ENCODE data around the gene HUNK.

Gene HUNK

GRCh38 chr21:31844206-31844605 lies 28.6 kb upstream of the HUNK start:
- DNase-seq (ENCODE audit: low read depth), result no peak
- H3K4me3 ChIP-seq (ENCODE audit: low read depth, low read length), result no peak overlapping the region
- TF ChIP-seq CTCF (conservative IDR thresholded peaks at IDR 0.05; ENCODE audit: low read depth, low read length), result no peak

DNA sequence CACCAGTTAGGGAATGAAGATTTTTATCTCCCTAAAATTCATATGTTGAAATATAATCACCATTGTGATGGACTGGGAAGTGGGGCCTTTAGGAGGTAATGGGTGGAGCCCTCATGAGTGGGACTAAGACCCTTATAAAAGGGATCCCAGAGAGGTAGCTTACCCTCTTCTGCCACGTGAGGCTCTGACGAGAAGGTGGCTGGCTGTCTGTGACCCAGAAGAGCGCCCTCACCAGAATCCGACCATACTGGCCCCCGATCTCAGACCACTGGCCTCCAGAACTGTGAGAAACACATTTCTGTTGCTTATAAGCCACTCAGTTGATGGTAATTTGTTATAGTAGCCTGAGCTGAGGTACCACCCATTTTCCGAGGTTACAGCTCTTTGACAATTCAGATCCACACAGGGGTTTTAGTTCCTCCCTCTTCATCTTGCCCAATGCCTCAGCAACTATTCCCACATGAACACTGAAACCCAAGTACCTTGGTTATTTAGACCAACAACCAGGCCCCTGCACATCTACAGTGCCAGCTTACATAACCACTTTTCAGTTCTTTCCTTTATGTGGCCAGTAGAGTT lies 27.6 kb upstream of the HUNK start:
- no peak for TF ChIP-seq CTCF (conservative IDR thresholded peaks at IDR 0.05; ENCODE audit: low read depth, low read length)
- no peak for DNase-seq (ENCODE audit: low read depth)
- no peak overlapping the region for H3K4me3 ChIP-seq (ENCODE audit: low read depth, low read length)

DNA sequence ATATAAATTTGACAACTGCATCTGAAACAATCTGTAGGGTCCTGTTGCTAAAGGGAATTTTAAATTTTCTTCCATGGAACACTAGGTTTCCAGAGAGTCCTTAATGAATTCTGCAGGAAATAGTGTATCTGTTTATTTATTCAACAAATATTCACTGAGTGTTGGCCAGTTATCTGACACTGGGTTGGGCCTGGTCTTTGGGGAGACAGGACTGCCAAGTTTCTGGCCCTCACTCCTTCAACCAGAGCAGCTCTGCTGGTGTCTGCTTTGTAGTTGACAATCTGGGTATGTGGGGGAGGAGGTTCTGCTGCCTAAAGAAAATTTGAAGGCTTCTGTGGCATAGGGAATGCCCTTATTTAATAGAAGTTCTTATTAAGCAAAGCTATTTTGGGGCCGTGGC lies 26.1 kb upstream of the HUNK start:
- no peak for TF ChIP-seq CTCF (conservative IDR thresholded peaks at IDR 0.05; ENCODE audit: low read depth, low read length)
- no peak overlapping the region for H3K4me3 ChIP-seq (ENCODE audit: low read depth, low read length)
- no peak for DNase-seq (ENCODE audit: low read depth)

- DNase-seq (ENCODE audit: low read depth), result no peak
- H3K4me3 ChIP-seq (ENCODE audit: low read depth, low read length), result no peak overlapping the region
- no peak for TF ChIP-seq CTCF (conservative IDR thresholded peaks at IDR 0.05; ENCODE audit: low read depth, low read length)
Measured at GRCh38 chr21:31847761-31848160, 25.1 kb upstream of the HUNK start.

GRCh38 chr21:31848326-31848985 lies 24.4 kb upstream of the HUNK start:
- TF ChIP-seq CTCF (conservative IDR thresholded peaks at IDR 0.05; ENCODE audit: low read depth, low read length), result no peak
- H3K4me3 ChIP-seq (ENCODE audit: low read depth, low read length), result no peak overlapping the region
- no peak for DNase-seq (ENCODE audit: low read depth)

DNA sequence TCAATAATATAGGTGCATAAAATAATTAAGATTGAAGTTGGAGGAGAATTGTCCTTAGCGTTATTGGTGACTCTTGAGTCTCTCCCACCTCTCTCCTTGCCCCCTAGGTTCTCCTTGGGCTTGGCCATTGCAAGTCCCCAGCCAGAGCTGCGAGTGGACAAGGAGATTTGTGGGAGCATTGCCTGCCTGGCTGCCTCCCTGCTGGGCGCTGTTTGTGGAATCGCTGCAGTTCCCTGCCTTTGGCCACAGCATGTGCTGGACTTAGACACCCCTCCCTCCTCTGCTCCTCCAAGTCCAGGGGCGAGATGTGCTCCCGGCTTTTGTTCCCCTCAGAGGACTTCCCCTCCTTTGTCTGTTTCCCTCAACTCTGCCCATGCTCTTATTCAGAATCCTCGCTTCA lies 21.9 kb upstream of the HUNK start:
- DNase-seq (ENCODE audit: low read depth), result no peak
- TF ChIP-seq CTCF (conservative IDR thresholded peaks at IDR 0.05; ENCODE audit: low read depth, low read length), result no peak
- no peak overlapping the region for H3K4me3 ChIP-seq (ENCODE audit: low read depth, low read length)

DNA sequence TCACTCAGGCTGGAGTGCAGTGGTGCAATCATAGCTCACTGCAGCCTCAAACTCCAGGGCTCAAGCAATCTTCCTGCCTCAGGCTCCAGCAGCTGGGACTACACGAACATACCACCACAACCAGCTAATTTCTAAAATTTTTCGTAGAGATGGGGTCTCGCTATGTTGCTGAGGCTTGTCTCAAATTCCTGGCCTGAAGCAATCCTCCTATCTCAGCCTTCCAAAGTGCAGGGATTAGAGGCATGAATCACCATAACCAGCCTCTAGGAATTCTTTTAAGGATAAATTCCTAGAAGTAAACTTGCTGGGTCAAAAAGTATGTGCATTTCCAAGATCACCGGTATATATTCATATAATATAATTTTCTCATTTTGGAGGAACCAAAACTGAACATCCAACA lies 17.6 kb upstream of the HUNK start:
- DNase-seq (ENCODE audit: low read depth), result no peak
- no peak overlapping the region for H3K4me3 ChIP-seq (ENCODE audit: low read depth, low read length)
- TF ChIP-seq CTCF (conservative IDR thresholded peaks at IDR 0.05; ENCODE audit: low read depth, low read length), result no peak

Data from choroid plexus epithelial cell (primary cell).